ENCODE results near the gene DLL1.
A peak's percentile ranks its signal among the peaks of the same experiment; 100 is the strongest.

Gene DLL1

DNA sequence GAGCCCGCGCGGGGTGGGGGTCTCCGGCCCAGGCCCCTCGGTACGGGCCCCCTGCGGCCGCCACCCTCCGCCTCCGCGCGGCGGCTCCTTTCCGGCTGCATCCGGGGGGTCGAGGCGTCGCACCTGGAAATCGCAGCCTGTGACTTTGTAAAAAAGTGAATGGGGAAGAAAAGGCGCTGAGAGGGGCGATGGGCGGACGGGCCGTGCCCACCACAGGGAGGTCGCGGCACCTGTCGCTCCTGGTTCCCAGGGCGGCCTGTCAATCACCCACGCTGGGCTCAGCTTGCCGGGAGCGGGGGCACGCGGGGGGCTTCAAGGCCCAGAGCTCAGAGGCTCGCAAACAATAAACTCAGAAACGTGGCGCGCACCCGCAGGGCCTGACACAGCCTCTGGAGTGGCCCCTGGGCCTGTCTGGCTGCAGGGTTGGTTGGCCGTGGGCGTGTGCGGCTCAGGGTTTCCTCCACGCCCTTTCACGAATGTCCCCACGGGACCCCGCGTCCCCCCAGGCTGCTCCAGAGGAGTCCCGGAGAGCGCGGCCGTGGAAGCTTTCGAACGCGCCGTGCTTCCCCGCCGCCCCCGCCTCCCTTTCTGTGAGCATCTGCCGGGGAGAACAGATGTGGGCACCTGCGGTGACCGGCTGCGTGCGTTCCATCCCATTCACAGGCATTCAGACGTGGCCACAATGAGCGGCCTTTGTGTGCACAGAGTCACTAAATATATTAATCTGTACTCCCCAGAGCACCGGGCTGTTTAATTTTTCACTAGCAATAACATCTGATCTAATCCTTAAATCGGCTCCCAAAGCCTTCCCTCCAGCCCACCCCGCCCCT, 6.1 kb upstream of the DLL1 start:
- H3K4me3 ChIP-seq = peak overlapping the region in 2 of 7 experiments; percentile 6 to 47
- peak overlapping the region in 1 of 21 experiments; percentile 17 for H3K27ac ChIP-seq

DNA sequence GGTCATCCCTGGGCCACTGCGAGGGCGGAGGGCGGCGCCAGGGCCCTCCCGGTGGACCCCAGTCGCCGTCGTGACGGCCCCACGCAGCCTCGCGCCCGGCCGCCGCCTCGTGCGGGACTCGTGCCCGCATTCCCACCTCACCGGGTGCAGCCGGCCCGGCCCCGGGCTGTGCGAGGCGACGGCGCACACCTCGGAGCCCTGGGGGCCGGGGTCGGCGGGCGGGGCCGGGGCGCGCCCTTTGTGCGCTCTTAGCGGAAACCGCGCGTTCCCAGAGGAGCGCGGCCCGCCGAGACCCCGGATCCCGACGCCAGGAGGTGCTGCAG, 5.5 kb upstream of the DLL1 start:
- H3K4me3 ChIP-seq = peak overlapping the region in 5 of 7 experiments; percentile 35 to 47 (median 40)
- H3K27ac ChIP-seq = peak overlapping the region in 1 of 21 experiments; percentile 17

DNA sequence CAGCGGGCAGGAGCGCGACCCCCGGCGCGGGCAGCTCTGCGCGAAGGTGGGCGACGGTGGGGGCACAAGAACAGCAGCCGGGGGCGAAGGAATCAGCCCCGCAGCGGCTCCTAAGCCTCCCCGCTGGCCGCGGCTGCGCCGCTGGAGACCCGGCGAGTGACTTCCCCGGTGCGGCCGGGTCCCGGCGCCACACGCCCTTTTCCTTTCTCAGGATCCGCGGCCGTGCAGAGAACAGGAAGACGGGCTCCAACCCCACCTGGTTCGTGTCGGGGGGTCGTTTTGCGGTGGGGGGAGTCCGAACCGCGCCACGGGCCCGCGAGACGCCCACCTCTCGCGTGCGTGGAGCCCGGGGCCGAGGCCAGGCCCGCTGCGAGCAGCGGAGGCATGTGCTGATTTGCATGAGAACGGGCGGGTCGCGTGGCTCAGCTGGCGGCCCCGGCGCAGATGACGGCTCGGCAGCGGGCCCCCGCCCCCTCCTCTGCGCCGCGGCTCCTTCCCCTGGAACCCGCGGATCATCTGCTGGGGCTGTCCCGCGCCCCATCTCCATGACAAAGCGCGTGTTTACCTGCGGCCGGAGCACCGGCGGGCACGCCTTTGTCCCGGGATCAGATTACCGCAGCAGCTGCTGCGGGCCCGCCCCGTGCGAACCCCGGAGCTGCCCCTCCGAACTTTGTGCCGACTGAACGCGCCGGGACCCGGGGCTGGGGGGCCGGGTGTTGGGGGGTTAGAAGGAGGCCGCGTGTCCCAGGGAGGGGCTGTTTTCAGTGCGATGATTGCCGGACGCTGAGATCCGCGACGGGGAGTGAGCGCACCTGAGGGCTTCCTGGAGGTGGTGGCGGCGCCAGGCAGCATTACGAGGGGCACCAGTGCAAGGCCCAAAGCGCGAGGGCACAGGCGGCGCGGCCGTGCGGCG, 4.9 kb upstream of the DLL1 start:
- Histone ChIP-seq H3K4me3 (peak overlapping the region; percentile 27 to 47 (median 39)), H3K27ac (peak overlapping the region in 2 of 21 experiments; percentile 15 to 32)

DNA sequence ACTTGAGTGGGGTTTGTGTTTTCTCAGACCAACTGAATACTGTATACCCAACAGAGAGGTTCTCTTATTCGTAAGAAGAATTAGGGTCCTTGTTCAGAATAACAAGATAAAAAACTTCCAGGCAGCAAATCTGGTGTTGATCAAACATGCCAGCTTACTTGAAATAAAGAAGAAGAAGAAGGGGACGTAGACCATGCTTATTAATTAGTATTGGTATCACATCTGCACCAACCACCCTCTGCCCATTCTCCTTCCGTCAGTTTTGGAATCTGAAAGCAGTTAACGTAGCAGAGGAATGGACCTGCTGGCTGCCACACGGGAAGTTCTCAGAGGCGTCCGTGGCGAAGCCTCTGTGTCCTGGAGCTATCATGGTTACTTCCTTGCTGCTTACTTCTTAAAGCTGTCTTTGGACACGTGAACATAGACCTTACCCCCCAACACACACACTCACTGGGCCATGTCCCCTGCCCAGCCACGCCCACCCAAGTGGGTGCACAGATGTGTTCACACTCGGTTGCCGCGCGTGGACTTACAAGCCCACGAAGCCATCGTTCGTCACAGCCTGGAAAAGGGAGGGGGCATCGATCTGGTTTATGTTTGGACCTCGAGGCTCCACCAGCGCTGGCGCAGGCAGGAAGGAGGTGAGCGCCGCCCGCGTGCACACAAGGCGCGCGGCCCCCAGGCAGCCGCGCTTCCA, 4.1 kb upstream of the DLL1 start:
- Histone ChIP-seq H3K4me3 (peak overlapping the region; percentile 27 to 47 (median 39)), H3K27ac (peak overlapping the region in 2 of 21 experiments; percentile 15 to 32)

DNA sequence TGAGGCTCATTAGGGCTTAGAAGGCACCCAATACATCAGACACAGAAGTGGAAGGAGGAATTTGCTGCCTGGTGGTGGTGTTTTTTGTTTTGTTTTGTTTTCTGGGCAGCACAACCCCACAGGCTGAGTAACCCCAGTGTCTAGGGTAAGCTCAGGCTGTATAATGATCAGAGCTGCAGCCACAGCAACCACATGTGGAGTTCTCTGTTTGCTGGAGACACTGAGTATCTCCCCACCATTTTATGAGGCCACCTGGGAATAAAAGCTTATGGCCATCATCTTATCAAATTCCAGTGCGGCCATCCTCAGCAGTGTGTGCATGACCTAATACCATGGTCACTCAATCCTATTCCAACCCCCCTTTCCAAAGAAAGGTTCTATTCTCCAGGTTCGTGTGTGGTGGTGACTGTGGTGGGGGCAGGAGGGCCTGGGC, 3.4 kb upstream of the DLL1 start:
- no peak overlapping the region for H3K4me3 ChIP-seq
- H3K27ac ChIP-seq = no peak overlapping the region

DNA sequence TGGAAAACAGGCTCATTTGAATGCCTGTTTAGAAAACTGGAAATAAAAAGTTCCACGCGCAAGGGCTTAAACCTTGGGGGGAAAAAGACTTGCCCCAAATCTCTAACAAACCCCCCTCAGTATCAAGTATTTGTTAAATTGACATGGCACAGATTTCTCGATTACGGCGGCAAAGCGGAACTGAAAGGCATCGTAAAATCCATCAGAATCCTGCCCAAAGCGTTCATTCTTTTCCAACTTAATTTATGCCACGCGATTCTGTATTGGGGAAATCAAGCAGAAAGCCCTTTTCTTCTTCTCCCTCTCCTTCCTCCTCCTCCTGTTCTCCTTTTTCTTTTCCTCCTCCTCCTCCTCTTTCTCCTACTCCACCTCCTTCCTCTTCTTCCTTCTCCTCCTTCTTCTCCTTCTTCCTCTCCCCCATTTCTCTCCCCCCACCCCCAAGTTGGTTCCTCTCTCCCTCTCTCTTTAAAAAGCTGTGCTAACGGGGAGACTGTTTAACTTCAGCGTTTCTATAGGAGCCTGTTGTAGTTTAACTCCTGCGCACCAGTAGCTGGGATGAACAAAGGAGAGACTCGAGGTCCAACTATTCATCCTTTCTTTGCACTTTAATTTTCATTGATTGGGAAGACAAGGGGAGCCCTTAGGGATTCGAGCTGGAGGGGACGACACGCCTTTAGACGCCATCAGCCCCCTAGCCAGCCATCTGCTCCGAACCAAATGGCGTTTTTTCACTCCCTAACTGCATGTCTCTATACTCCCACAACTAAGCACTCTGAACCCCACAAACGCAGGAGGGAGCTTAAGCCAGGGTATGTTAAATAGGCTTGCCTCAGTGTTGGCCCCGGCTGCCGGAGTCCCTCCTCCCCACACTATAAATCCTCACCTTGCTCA, 2.7 kb upstream of the DLL1 start:
- Histone ChIP-seq H3K27ac (no peak overlapping the region), H3K4me3 (no peak overlapping the region)

DNA sequence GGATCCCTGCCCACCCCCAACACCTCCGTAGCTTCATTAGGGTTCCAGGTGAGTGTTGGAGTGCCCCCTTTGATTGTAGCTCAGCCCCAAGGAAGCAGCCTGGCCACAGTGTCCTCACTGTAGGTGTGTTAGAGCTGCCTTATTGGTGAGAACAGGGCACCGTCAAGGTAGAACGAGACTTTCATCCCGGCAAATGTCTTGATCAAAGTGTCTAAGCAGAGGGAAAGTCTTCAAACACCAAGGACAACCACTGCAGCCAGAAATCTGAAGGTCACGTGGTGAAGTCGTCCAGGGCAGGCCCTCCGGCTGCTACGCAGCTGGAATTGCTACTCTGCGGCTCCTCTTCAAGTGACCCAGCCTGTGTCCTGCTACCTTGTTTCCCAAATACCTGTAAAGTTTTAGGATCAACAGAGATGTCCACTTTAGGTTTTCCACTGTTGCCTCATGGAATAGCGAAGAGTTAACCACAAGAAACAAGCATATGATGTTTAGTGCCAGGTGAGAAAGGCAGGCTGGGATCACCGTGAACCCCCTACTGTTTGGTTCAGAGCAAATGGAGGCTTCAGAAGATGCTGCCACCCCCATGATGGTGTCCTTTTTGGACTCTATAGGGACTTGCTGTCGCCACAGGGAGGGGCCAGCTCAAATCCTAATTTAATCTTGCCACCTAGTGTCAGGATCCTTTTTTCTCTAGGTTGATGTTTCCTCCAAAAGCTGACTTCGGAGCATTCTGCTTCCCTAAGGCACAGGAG, 1.7 kb upstream of the DLL1 start:
- H3K4me3 ChIP-seq = peak overlapping the region in 2 of 7 experiments; percentile 55 to 80
- peak overlapping the region in 3 of 21 experiments; percentile 71 to 85 (median 74) for H3K27ac ChIP-seq

DNA sequence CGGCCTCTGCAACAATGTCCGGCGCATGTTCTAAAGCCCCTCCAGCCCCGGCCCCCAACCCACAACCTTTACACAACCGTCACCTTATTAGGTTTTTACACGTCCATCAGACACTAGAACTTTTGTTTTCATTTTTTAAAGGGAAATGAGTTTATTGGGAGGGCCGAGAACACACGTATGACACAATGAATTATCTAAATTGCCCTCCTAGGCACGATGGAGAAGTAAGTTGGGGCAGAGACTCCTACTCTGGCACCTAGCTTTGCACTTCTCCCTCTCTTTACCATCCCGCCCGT, 1.2 kb upstream of the DLL1 start:
- H3K4me3 ChIP-seq = peak overlapping the region in 5 of 7 experiments; percentile 55 to 80 (median 69)
- peak overlapping the region in 10 of 21 experiments; percentile 51 to 85 (median 75) for H3K27ac ChIP-seq

DNA sequence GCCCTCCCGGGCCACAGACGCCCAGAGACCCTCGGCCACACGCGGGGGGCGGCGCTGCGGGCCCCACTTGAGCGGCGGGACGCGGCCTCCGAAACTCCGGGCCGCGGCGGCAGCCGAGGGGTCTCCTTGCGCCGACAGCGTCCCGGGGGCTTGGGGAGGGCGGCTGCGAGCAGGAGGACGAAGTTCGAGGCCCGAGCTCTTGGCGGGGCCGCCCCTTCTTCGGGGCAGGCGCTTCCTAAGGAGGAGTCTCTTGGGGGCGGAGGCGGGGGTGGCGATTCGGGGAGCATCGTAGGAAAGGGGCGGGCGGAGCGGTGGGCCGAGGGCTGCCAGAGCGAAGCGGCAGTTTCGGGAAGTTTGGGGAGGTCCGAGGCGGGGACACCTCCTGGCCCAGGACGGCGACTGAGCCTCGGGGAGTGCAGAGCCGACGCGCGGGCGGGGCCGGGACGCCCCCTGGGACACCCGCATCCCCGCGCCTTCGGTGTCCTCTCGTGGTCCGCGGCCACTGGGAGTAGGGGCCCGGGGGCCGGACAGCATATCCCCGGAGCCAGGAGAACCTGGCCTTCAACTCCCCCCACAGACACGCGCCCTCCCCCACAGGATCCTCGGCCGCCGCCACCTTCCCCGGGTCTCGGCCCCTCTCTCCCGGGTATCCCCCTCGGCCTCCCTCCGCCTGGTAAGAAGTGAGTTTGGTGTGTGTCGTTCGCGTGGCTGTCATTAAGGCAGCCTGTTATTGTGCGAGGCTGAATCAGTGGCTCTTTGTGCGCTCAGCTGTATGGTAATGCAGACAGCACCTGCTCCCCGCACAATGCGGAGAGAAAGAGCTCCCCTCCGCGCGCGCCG, 613 bp upstream of the DLL1 start:
- H3K27ac ChIP-seq = peak overlapping the region in 14 of 21 experiments; percentile 17 to 86 (median 74)

DNA sequence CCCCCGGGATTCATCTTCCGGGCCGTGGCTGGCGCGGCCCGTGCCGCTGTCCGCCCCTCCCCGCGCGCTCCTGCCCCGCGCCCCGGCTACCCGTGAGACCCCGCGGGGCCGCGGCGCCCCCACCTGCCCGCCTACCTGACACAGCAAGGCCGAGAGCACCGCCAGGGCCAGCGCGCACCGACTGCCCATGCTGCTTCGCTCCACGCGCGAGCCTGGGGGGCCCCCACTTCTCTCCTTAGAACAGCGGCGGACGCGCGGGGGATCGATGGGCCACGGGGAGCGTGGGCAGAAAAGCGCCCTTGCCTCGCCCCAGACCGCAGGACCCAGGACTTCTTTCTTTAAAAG, 955 bp downstream of the DLL1 start:
- H3K27ac ChIP-seq = peak overlapping the region in 20 of 21 experiments; percentile 37 to 86 (median 74)
- peak overlapping the region; percentile 42 to 80 (median 60) for H3K4me3 ChIP-seq

More for the DNA sequence above, 613 bp upstream of the DLL1 start:
- peak overlapping the region; percentile 42 to 80 (median 60) for H3K4me3 ChIP-seq

DNA sequence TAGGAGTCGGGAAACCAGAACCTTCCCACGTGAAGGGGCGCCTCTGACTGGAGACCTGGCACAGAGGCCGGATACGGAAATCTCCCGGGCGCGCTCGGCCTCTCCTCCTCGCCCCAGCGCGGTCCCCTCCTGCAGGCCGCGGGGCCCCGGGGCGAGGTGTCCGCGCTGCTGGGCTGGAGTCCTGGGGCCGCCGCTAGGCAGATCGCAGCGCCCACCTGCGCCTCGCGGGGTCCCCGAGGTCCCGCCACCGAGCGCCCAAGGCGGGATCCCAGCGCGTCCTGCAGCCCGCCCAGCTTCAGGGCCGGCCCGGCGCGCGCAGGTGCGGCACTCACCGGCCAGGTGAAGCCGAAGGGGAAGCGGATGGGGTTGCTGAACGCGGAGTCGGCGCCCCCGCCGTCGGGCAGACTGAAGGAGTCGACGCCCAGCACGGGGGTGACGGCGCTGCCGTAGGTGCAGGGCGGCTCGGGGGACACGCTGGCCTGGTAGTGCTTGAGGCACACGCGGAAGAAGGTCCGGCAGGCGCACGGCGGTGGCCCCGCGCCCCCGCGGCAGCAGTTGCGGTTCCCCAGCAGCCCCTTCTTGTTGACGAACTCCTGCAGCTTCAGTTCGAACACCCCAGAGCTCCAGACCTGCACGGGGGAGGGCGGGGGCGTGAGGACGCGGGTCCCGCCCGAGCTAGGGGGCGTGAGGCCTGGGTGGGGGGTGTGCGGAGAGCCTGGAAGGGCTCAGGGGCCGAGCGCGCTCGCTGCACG, 1.5 kb downstream of the DLL1 start:
- Histone ChIP-seq H3K4me3 (peak overlapping the region; percentile 42 to 80 (median 60)), H3K27ac (peak overlapping the region in 17 of 21 experiments; percentile 54 to 86 (median 76))

DNA sequence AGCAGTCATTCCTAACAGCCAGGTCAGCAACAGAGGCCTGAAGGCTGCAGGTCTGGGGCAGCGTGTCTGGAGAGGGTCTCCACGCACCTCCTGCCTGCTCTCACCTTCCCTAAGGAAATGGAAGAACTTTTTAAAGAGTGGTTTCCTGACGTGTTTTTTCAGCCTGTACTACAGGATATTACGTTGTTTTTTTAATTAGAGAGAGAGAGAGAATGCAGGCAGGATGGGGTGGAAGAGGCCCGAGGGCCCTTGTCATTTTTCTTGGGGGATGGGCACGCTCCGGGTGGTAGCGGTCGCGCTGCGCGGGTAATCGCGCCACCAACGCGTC, 2.1 kb downstream of the DLL1 start:
- H3K4me3 ChIP-seq = peak overlapping the region; percentile 42 to 80 (median 60)
- H3K27ac ChIP-seq = peak overlapping the region in 11 of 21 experiments; percentile 56 to 85 (median 79)

DNA sequence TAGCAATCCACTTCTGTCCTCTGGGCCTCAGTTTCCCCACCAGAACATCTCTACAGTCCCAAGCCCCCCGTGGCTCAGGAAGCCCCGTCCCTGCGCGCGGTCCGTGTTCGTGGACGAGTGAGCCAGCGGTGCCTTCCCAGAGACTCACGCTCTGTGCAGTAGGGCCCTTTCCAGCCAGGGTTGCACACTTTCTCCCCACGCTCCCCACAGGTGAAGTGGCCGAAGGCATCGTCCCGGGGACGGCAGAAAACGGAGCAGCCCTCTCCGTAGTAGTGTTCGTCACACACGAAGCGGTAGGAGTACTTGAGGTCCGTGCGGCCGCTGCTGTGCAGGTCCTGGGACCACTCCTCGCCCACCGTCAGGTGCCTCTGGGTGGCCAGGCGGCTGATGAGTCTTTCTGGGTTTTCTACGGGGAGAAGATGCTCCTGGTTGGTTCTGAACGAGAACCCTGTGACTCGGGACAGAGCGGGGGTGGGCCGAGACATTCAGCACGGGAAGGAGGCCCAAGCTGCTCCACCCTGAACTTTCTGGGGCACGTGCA, 2.7 kb downstream of the DLL1 start:
- H3K4me3 ChIP-seq = peak overlapping the region in 3 of 7 experiments; percentile 0 to 80 (median 55)
- peak overlapping the region in 4 of 21 experiments; percentile 6 to 80 (median 75) for H3K27ac ChIP-seq

DNA sequence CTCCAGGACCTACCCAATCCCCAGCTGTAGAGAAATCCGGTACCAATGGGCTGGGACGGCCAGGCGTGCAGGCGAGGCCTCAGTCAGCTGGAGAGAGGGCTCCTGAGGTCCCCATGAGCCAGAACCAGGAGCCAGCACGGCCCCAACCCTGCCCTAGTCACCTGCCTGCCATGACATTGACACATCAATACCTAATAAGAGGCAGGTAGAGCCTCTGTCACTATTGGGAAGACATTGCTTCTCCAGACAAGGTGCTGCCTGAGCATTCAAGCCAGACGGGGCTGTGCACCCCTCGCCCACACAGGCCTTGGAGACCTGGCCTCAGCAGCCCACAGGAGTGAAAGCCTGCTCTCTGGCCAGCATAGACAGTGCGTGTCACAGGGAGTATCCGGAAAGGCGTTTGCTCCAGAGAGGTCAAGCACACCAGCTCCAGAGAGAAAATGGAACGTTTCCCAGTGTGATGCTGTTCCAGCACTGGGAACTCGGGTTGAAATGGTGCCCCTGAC, 3.5 kb downstream of the DLL1 start:
- Histone ChIP-seq H3K4me3 (peak overlapping the region in 1 of 7 experiments; percentile 80), H3K27ac (peak overlapping the region in 7 of 21 experiments; percentile 0 to 74 (median 7))

DNA sequence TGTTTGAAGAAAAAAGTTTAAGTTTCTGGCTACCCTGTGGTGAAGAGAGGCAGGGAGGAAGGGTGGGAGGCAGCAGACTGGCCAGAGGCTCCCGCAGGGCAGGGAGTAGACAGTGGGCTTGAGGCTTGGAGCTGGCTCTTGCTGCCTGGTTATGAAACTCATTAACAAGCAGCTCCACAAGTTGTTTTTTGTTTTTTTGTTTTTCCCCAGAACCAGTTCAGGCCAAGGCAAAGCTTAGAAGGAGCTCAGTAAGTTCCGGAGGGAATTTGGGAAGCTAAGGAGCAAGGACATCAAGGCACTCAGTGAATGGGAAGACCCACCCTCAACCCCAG, 4.0 kb downstream of the DLL1 start:
- H3K4me3 ChIP-seq = peak overlapping the region in 1 of 7 experiments; percentile 80
- peak overlapping the region in 7 of 21 experiments; percentile 0 to 74 (median 7) for H3K27ac ChIP-seq

DNA sequence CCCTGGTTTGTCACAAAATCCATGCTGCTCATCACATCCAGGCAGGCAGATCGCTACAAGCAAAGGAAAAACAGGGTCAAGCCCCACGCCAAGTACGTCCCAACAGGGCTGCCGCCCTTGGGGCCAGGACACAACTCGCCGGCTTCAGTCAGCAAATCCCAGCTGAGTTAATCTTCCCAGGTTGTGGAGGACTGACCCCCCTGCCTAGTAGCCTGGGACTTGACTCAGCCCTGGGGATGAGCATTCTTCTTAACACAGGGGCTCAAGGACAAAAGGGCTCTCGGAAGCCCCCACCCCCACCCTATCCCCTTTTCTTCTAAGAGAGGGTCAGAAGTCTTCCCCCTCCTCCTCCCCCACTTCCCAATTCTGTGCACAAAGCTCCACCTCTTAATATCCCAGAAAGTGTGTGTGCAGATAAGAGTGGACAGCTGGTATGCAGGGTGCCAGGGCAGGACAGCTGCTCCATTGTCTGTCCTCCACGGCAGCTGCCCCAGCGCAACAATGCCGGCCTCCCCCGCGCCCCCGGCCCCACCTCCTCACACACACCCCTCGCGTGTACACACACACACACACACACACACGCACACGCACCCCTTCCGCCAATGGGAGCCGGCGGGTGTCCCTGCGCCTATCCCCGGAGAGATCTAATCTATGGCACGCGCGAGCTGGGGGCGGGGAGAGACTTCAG, 4.5 kb downstream of the DLL1 start:
- peak overlapping the region in 2 of 21 experiments; percentile 1 to 74 for H3K27ac ChIP-seq
- peak overlapping the region in 1 of 7 experiments; percentile 80 for H3K4me3 ChIP-seq

Measured in skin epidermis (tissue), 12 donors.